Stomach (tissue), 9 donors: ENCODE results near the gene PLCG2. TPM values are rescaled to one million over a fixed set of nuclear protein-coding genes. Genes with fewer than 3 reads are reported as not detected.
A peak's percentile ranks its signal among the peaks of the same experiment; 100 is the strongest.

ENCODE experiments used
- DNase-seq, 2 donors: peaks; one replicate each; pipeline versions ENCODE4 v3.0.0 to v3.0.0-alpha.2; 2013 to 2019
- H3K27ac ChIP-seq, 5 donors: fragments of 200-600 bp in 4 of 5; sonication (generic) in 4 of 5; one replicate each; pipeline ENCODE4 v1.5.1; 2013 to 2019; ENCODE audit warnings: mild to moderate bottlenecking in 1 of 5, moderate library complexity in 1 of 5
- H3K27me3 ChIP-seq, 3 donors: fragments of 200-600 bp; sonication (generic); one replicate each; pipeline ENCODE4 v1.5.1; 2017 to 2019; ENCODE audit warnings: mixed run types in 1 of 3
- H3K36me3 ChIP-seq, 4 donors: fragments of 200-600 bp; sonication (generic); 1 replicate in 3 of 4; 2 replicates in 1 of 4; pipeline ENCODE4 v1.5.1; 2016 to 2019
- H3K4me1 ChIP-seq, 4 donors: fragments of 200-600 bp; sonication (generic); one replicate each; pipeline ENCODE4 v1.5.1; 2016 to 2019
- H3K4me3 ChIP-seq, 4 donors: fragments of 200-600 bp; sonication (generic) in 3 of 4; one replicate each; pipeline ENCODE4 v1.5.1; 2016 to 2019; ENCODE audit warnings: mild to moderate bottlenecking in 1 of 4
- H3K9me3 ChIP-seq, 4 donors: fragments of 200-600 bp; sonication (generic); one replicate each; pipeline ENCODE4 v1.5.1; 2016 to 2019
- EP300 ChIP-seq: sonication (generic); formaldehyde crosslinking; IDR thresholded peaks from one replicate; pipeline ENCODE4 v1.6.1; 2017; ENCODE audit warnings: antibody characterized with exemption
- POLR2A ChIP-seq, 4 donors: fragments of 450-650 bp; IDR thresholded peaks; one replicate each; pipeline ENCODE4 v1.6.1; 2016; ENCODE audit warnings: antibody characterized with exemption in 4 of 4, control low read depth in 2 of 4, mild to moderate bottlenecking in 1 of 4, moderate library complexity in 1 of 4
- POLR2AphosphoS5 ChIP-seq, 3 donors: sonication (generic); formaldehyde crosslinking; IDR thresholded peaks; one replicate each; pipeline ENCODE4 v1.6.1; 2016; ENCODE audit warnings: antibody characterized with exemption in 3 of 3
- WGBS, 5 donors: extraction: QIAGEN DNeasy Blood & Tissue Kit in 3 of 5; methylation state at CpG; one replicate each; pipeline versions ENCODE4 v1.1.5 to v1.1.7; 2013 to 2018; 5-methylcytosine and 5-hydroxymethylcytosine counted together
- intact Hi-C: fragments of 100-400 bp; cut with DNase I; formaldehyde crosslinking; loops from one replicate; pipeline ENCODE4 v1.15.1; 2023; ENCODE audit warnings: low total_unique reads
- polyA plus RNA-seq, 3 donors: library from polyadenylated mRNA; stranded (reverse); fragments of 200-250 nt; gene quantifications; one replicate each; pipeline ENCODE4 v1.2.3, GENCODE V29; 2013
- total RNA-seq, 5 donors: library from RNA; depleted of rRNA; stranded (reverse); fragments of >200 nt; gene quantifications; one replicate each; pipeline versions ENCODE4 v1.1.0 to v1.2.3, GENCODE V29; 2014 to 2016
- TF ChIP-seq, protein P1 (sequence below), 7 experiments: fragments of 450-650 bp in 4 of 7; fragments of 200-600 bp in 3 of 7; sonication (generic) in 3 of 7; IDR thresholded peaks; one replicate each; pipeline ENCODE4 v1.5.1; 2016 to 2019; ENCODE audit warnings: antibody characterized with exemption in 7 of 7, control low read depth in 2 of 7, mild to moderate bottlenecking in 1 of 7
- donor health status: healthy with polysubstance abuse.
- donor health status: Bipolar disorder and iron deficiency.
- donor health status: healthy.

Gene PLCG2
- total and polyA plus RNA-seq, 8 donors = 0.87 to 68.5 (median 11.1) TPM

DNA sequence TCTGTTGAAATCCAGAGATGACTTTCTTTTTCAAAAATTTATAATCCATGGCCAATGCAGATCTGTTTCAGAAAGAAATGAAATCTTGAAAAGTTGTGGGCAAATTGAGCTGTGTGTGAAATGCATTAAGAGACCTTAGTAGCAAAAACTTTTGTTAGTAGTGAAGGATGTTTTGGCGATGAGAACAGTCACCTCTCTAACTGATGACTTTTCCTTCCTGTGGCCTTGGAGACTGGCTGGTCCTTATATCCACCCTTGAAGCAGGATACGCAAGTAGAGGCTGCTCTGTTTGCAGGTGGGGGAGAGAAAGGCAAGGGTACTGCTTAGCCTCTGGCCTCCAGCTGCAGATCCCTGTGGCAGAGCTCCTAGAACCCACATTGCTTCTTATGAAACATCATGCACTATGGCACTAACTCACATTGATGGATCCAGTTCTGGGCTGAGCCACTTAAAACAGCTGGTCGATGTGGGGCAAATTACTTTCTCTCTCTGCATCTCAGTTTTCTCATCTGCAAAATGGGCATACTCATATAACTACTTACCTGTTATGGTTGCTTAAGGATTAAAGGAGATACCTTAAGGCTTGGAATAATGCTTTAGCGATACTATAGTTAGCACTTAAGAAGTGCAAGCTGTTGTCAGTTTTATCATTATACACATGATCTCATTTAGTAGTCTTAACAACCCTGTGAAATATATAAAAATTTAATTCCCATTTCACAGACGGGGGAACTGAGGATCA, 142.9 kb downstream of the PLCG2 start:
- H3K27me3 ChIP-seq = no peaks in the 10 kb centered on the region
- no peak overlapping the region for H3K4me3 ChIP-seq
- H3K9me3 ChIP-seq = no peaks in the 10 kb centered on the region
- no peak for DNase-seq
- 84 to 93% (median 91%) methylated on average over 5 of the region's 5 CpGs for WGBS, 5 donors
- intact Hi-C loops = no loop called here
- peaks cover 0 to 9% (median 0%) of the 10 kb centered on the region in 4 donors for H3K4me1 ChIP-seq
- H3K27ac ChIP-seq = peak overlapping the region in 1 of 5 donors; percentile 26
- H3K36me3 ChIP-seq = peaks cover 0 to 9% (median 3%) of the 10 kb centered on the region in 4 donors
- TF ChIP-seq, protein P1, sequence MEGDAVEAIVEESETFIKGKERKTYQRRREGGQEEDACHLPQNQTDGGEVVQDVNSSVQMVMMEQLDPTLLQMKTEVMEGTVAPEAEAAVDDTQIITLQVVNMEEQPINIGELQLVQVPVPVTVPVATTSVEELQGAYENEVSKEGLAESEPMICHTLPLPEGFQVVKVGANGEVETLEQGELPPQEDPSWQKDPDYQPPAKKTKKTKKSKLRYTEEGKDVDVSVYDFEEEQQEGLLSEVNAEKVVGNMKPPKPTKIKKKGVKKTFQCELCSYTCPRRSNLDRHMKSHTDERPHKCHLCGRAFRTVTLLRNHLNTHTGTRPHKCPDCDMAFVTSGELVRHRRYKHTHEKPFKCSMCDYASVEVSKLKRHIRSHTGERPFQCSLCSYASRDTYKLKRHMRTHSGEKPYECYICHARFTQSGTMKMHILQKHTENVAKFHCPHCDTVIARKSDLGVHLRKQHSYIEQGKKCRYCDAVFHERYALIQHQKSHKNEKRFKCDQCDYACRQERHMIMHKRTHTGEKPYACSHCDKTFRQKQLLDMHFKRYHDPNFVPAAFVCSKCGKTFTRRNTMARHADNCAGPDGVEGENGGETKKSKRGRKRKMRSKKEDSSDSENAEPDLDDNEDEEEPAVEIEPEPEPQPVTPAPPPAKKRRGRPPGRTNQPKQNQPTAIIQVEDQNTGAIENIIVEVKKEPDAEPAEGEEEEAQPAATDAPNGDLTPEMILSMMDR (IDR thresholded peaks at IDR 0.05) = no peak
- TF ChIP-seq POLR2AphosphoS5 (IDR thresholded peaks at IDR 0.05) (no peak), POLR2A (IDR thresholded peaks at IDR 0.05) (no peak), EP300 (no peak)

GRCh38 chr16:81923296-81923695, 144.2 kb downstream of the PLCG2 start:
- intact Hi-C loops = no loop called here
- Histone ChIP-seq H3K36me3 (peaks cover 0 to 13% (median 3%) of the 10 kb centered on the region in 4 donors), H3K9me3 (no peaks in the 10 kb centered on the region), H3K4me3 (no peak overlapping the region), H3K27ac (no peak overlapping the region), H3K4me1 (peaks cover 0 to 9% (median 0%) of the 10 kb centered on the region in 4 donors), H3K27me3 (no peaks in the 10 kb centered on the region)
- no peak for DNase-seq
- TF ChIP-seq, protein P1 (IDR thresholded peaks at IDR 0.05) = no peak
- TF ChIP-seq EP300 (no peak), POLR2AphosphoS5 (IDR thresholded peaks at IDR 0.05) (no peak), POLR2A (IDR thresholded peaks at IDR 0.05) (no peak)
- WGBS, 5 donors = 74 to 80% (median 77%) methylated on average over 9 of the region's 9 CpGs

DNA sequence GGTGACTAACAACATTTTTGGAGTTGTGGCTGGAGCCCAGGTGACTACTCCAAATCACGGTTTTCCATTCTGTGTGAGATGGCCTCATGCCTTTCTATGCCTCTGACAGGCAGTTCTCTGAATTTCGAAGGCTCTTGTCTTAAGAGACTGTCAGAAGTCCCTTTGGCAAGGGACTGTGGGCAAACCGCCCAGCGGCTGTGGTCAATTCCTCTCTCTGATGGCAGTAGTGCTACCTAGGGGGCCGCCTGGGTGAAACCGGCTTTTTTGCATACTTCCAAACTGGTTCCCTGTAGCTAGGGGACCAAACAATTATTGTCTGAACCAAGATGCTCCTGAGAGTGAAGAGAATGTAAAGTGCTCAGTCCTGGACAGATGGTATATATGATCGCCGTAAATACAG, 145.9 kb downstream of the PLCG2 start:
- WGBS, 5 donors = 87 to 92% (median 91%) methylated on average over 8 of the region's 8 CpGs
- Histone ChIP-seq H3K36me3 (peaks cover 0 to 26% (median 9%) of the 10 kb centered on the region in 4 donors), H3K27ac (no peak overlapping the region), H3K4me1 (peaks cover 0 to 9% (median 0%) of the 10 kb centered on the region in 4 donors), H3K27me3 (no peaks in the 10 kb centered on the region), H3K9me3 (no peaks in the 10 kb centered on the region), H3K4me3 (no peak overlapping the region)
- TF ChIP-seq, protein P1 (IDR thresholded peaks at IDR 0.05) = no peak
- TF ChIP-seq POLR2A (IDR thresholded peaks at IDR 0.05) (no peak), EP300 (no peak), POLR2AphosphoS5 (IDR thresholded peaks at IDR 0.05) (no peak)
- DNase-seq = no peak
- intact Hi-C loops = no loop called here

DNA sequence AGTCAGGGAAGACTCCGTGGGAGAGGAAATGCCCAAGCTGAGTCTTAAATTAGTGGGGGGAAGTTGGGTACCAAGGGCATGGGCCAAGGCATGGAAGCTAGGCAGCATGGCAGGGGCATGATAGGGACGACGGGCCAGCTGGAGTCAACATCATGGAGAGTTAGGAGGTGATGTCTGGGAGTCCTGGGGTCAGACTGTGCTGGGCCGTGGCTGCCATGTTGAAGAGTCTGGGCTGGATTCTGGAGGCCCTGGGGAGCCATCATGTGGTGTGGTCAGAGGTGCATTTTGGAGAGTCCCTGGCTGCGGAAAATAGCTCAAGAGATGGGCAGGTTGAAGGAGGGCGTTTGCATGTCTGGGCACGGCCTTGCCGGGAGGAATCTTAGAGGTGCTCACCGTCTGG, 146.9 kb downstream of the PLCG2 start:
- H3K9me3 ChIP-seq = no peaks in the 10 kb centered on the region
- no peak for TF ChIP-seq POLR2AphosphoS5 (IDR thresholded peaks at IDR 0.05)
- intact Hi-C loops = no loop called here
- H3K4me3 ChIP-seq = no peak overlapping the region
- no peak overlapping the region for H3K27ac ChIP-seq
- H3K4me1 ChIP-seq = peaks cover 0 to 9% (median 0%) of the 10 kb centered on the region in 4 donors
- no peaks in the 10 kb centered on the region for H3K27me3 ChIP-seq
- peaks cover 0 to 26% (median 11%) of the 10 kb centered on the region in 4 donors for H3K36me3 ChIP-seq
- 81 to 94% (median 90%) methylated on average over 8 to 9 of the region's 9 CpGs for WGBS, 5 donors
- no peak for DNase-seq
